Measurements from ENCODE around the gene HACD1. TPM values are rescaled to one million over a fixed set of nuclear protein-coding genes. Genes with fewer than 3 reads are reported as not detected.

HACD1 gene
- total RNA-seq, 1 donor from 2014 or later = 5.4 TPM

DNA sequence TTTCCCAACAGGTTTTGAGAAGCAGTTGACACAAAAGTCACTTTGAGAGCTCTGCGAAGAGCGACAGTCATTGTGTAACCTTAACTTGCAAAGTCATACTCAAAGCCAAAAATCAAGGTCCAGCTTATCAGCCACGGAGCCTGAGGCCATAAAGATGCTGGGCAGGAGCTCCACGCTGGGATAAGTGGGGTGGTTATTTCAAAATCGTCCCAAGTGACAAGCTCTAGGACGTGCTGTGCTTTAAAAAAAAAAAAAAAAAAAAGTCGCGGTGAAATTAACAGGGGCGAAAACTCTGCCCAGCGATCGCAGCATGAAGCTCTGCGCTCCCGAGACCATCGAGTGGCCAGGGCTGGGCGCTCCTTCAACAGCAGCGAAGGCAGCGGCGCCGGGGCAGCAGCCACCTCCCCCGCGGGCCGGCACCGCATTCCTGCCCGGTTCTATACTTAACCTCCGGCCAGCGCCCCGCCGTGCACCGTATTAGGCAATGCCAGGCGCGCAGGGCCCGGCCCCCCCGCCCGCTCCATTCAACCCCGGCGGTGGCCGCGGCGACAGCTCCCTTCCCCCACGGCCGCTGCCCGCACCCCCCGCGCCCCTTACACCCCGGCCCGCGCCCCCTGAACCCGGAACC, 657 bp downstream of the HACD1 start:
- Mint-ChIP-seq H3K9me3 (ENCODE audit: unreplicated experiment) (peaks cover 3% of the 10 kb centered on the region), H3K27ac (ENCODE audit: unreplicated experiment) (no peak overlapping the region), H3K27me3 (ENCODE audit: unreplicated experiment) (peaks cover 11% of the 10 kb centered on the region), H3K4me3 (ENCODE audit: unreplicated experiment) (peak overlapping the region; percentile 55), H3K4me1 (ENCODE audit: low read depth, unreplicated experiment) (no peaks in the 10 kb centered on the region), H3K36me3 (ENCODE audit: unreplicated experiment) (no peaks in the 10 kb centered on the region)
- TF ChIP-seq, protein P1, sequence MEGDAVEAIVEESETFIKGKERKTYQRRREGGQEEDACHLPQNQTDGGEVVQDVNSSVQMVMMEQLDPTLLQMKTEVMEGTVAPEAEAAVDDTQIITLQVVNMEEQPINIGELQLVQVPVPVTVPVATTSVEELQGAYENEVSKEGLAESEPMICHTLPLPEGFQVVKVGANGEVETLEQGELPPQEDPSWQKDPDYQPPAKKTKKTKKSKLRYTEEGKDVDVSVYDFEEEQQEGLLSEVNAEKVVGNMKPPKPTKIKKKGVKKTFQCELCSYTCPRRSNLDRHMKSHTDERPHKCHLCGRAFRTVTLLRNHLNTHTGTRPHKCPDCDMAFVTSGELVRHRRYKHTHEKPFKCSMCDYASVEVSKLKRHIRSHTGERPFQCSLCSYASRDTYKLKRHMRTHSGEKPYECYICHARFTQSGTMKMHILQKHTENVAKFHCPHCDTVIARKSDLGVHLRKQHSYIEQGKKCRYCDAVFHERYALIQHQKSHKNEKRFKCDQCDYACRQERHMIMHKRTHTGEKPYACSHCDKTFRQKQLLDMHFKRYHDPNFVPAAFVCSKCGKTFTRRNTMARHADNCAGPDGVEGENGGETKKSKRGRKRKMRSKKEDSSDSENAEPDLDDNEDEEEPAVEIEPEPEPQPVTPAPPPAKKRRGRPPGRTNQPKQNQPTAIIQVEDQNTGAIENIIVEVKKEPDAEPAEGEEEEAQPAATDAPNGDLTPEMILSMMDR (IDR thresholded peaks at IDR 0.05; ENCODE audit: partially characterized antibody, unreplicated experiment) = no peak
- peak; percentile 63 for DNase-seq

DNA sequence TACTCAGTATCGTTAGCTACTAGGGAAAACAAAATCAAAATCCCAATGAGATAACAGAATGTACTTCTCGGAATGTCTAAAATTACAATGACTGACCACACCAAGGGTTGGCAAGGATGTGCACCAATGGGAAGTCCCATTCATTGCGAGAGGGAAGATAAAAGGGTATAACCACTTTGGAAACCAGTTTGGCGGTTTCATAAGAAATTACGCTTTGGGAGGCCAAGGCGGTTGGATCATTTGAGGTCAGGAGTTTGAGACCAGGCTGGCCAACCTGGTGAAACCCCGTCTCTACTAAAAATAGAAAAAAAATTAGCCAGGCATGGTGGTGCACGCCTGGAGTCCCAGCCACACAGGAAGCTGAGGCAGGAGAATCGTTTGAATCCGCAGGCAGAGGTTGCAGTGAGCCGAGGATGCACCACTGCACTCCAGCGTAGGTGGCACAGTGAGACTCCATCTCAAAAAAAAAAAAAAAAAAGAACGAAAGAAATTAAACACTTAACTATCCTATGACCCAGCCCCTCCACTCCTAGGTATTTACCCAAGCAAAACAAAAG, 7.6 kb downstream of the HACD1 start:
- H3K27ac Mint-ChIP-seq (ENCODE audit: unreplicated experiment) = no peak overlapping the region
- H3K4me3 Mint-ChIP-seq (ENCODE audit: unreplicated experiment) = no peak overlapping the region
- H3K9me3 Mint-ChIP-seq (ENCODE audit: unreplicated experiment) = no peaks in the 10 kb centered on the region
- no peak for DNase-seq
- no peaks in the 10 kb centered on the region for H3K4me1 Mint-ChIP-seq (ENCODE audit: low read depth, unreplicated experiment)
- no peaks in the 10 kb centered on the region for H3K36me3 Mint-ChIP-seq (ENCODE audit: unreplicated experiment)
- H3K27me3 Mint-ChIP-seq (ENCODE audit: unreplicated experiment) = no peaks in the 10 kb centered on the region
- TF ChIP-seq, protein P1 (IDR thresholded peaks at IDR 0.05; ENCODE audit: partially characterized antibody, unreplicated experiment) = no peak

DNA sequence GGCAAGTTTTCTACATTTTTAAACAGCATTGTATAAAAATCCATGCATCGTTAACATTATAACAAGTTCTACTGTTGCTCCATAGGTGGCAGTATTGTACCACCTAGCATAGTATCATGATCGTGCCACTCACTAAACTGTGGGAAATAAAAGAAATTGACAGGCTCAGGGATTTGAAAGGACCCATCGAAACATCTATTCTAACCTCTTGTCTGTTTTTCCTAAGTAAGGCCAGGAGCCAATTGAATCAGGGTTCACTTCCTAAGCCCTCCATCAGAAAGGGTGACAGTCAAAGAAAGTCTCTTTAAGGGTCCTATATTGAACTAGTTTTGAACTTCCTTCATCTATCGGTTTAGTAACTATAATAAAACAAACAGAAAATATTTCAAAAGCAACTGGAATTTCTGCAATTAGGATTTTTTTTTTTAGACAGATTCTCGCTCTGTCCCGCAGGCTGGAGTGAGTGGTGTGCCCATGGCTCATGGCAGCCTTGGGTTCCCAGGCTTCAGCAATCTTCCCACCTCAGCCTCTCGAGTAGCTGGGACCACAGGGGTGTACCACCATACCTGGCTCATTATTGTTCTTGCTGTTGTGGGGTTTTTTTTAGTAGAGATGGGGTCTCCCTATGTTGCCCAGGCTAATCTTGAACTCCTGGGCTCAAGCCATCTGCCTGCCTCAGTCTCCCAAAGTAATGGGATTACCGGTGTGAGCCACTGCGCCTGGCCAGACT, 9.4 kb downstream of the HACD1 start:
- Mint-ChIP-seq H3K36me3 (ENCODE audit: unreplicated experiment) (no peaks in the 10 kb centered on the region), H3K4me3 (ENCODE audit: unreplicated experiment) (no peak overlapping the region), H3K4me1 (ENCODE audit: low read depth, unreplicated experiment) (no peaks in the 10 kb centered on the region), H3K27me3 (ENCODE audit: unreplicated experiment) (no peaks in the 10 kb centered on the region), H3K9me3 (ENCODE audit: unreplicated experiment) (no peaks in the 10 kb centered on the region), H3K27ac (ENCODE audit: unreplicated experiment) (no peak overlapping the region)
- TF ChIP-seq, protein P1 (IDR thresholded peaks at IDR 0.05; ENCODE audit: partially characterized antibody, unreplicated experiment) = peak; percentile 83
- DNase-seq = no peak

DNA sequence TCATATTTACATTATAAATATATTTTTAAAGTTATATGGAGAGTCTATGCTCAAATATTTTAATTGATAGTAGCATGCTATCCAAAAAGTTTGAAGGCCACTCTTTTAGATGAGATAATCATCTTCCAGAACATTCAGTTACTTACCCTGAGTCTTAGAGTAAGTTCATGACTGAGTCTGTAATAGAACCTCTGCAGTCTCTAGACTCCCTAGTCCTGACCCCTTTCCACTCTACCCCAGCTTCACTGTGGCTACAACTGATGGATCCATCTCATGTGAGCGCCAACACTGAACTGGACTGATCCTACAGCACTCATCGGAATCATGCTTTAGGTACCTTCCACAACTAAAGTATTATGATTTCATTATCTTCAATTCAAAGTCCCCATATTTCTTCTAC, 10.1 kb downstream of the HACD1 start:
- Mint-ChIP-seq H3K36me3 (ENCODE audit: unreplicated experiment) (no peaks in the 10 kb centered on the region), H3K4me3 (ENCODE audit: unreplicated experiment) (no peak overlapping the region)

More for the DNA sequence above, 10.1 kb downstream of the HACD1 start:
- no peak for DNase-seq
- TF ChIP-seq, protein P1 (IDR thresholded peaks at IDR 0.05; ENCODE audit: partially characterized antibody, unreplicated experiment) = no peak
- H3K27ac Mint-ChIP-seq (ENCODE audit: unreplicated experiment) = no peak overlapping the region
- no peaks in the 10 kb centered on the region for H3K9me3 Mint-ChIP-seq (ENCODE audit: unreplicated experiment)
- no peaks in the 10 kb centered on the region for H3K4me1 Mint-ChIP-seq (ENCODE audit: low read depth, unreplicated experiment)
- H3K27me3 Mint-ChIP-seq (ENCODE audit: unreplicated experiment) = no peaks in the 10 kb centered on the region
